Neural crest cell (in vitro differentiated cells): ENCODE measurements around the gene TCFL5. TPM values are rescaled to one million over a fixed set of nuclear protein-coding genes. Genes with fewer than 3 reads are reported as not detected.
A peak's percentile ranks its signal among the peaks of the same experiment; 100 is the strongest.

ENCODE experiments used
- DNase-seq: peaks from one replicate; pipeline ENCODE4 v3.0.0; 2021; ENCODE audit warnings: low read depth, mixed read lengths, low spot score
- H3K27ac Mint-ChIP-seq: one replicate; pipeline ENCODE4 v1.8.0; 2021; ENCODE audit warnings: mild to moderate bottlenecking, mixed read lengths; ENCODE audit not compliant: unreplicated experiment
- H3K27me3 Mint-ChIP-seq: 2 replicates; pipeline ENCODE4 v1.8.0; 2021; ENCODE audit warnings: low read depth, mild to moderate bottlenecking, mixed read lengths
- H3K36me3 Mint-ChIP-seq: 2 replicates; pipeline ENCODE4 v1.8.0; 2021; ENCODE audit warnings: low read depth, mild to moderate bottlenecking, mixed read lengths
- H3K4me1 Mint-ChIP-seq: 2 replicates; pipeline ENCODE4 v1.8.0; 2021; ENCODE audit warnings: mixed read lengths
- H3K4me3 Mint-ChIP-seq: one replicate; pipeline ENCODE4 v1.8.0; 2021; ENCODE audit warnings: mild to moderate bottlenecking, mixed read lengths
- H3K9me3 Mint-ChIP-seq: 2 replicates; pipeline ENCODE4 v1.8.0; 2021; ENCODE audit warnings: mixed read lengths
- CTCF ChIP-seq: fragments of 200-600 bp; sonication (generic); conservative IDR thresholded peaks from 2 replicates; pipeline ENCODE4 v1.5.0; 2021; ENCODE audit warnings: antibody characterized with exemption, mild to moderate bottlenecking
- total RNA-seq: library from RNA; stranded (reverse); gene quantifications from 2 replicates; pipeline ENCODE4 v1.2.1, GENCODE V29; 2021

Gene TCFL5
- total RNA-seq, 1 donor from 2014 or later: 17.6 TPM

GRCh38 chr20:62822788-62823651, 38.6 kb downstream of the TCFL5 start:
- no peaks in the 10 kb centered on the region for H3K36me3 Mint-ChIP-seq
- TF ChIP-seq CTCF: peak; percentile 45
- no peaks in the 10 kb centered on the region for H3K9me3 Mint-ChIP-seq
- peak overlapping the region; percentile 38 for H3K4me3 Mint-ChIP-seq
- peaks cover 5% of the 10 kb centered on the region for H3K27me3 Mint-ChIP-seq
- peak overlapping the region; percentile 57 for H3K27ac Mint-ChIP-seq
- H3K4me1 Mint-ChIP-seq: peaks cover 11% of the 10 kb centered on the region
- DNase-seq: no peak

DNA sequence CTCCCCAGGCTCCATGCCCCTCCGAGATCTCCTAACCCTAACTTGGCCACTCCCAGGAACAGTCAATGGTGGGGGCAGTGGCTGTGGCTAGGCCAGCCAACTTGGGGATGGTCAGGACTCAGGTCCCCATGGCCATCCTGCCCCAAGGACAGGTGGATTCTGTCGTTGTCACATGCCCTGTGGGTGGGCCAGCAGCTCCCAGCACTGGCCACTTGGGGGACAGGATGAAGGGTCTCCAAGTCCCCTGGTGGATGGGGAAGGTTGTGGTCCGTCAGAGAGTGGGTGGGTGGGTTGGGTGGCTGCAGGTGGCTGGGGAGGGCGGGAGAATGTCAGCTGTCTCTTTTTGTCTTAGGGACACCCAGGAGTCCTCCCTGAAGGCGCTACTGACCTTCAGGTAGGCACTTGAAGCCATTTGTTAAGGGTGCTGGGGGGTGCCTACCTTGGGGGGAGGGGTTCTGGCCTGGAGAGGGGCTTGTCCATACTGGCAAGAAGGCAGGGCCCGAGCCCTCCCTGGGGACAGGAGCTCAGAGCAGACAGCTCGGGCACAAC, 39.3 kb downstream of the TCFL5 start:
- no peak overlapping the region for H3K4me3 Mint-ChIP-seq
- peaks cover 9% of the 10 kb centered on the region for H3K27me3 Mint-ChIP-seq
- no peaks in the 10 kb centered on the region for H3K36me3 Mint-ChIP-seq
- no peak for TF ChIP-seq CTCF
- H3K27ac Mint-ChIP-seq: no peak overlapping the region
- DNase-seq: no peak
- no peaks in the 10 kb centered on the region for H3K9me3 Mint-ChIP-seq
- H3K4me1 Mint-ChIP-seq: peaks cover 11% of the 10 kb centered on the region

- no peaks in the 10 kb centered on the region for H3K36me3 Mint-ChIP-seq
- no peak for TF ChIP-seq CTCF
- H3K27ac Mint-ChIP-seq: no peak overlapping the region
- H3K4me1 Mint-ChIP-seq: peaks cover 11% of the 10 kb centered on the region
- no peak for DNase-seq
- no peaks in the 10 kb centered on the region for H3K9me3 Mint-ChIP-seq
- peaks cover 9% of the 10 kb centered on the region for H3K27me3 Mint-ChIP-seq
- no peak overlapping the region for H3K4me3 Mint-ChIP-seq
Measured at GRCh38 chr20:62821726-62822210, 39.9 kb downstream of the TCFL5 start.

- Mint-ChIP-seq H3K27me3 (peaks cover 14% of the 10 kb centered on the region), H3K36me3 (no peaks in the 10 kb centered on the region), H3K4me3 (no peak overlapping the region), H3K27ac (no peak overlapping the region), H3K9me3 (no peaks in the 10 kb centered on the region), H3K4me1 (peaks cover 11% of the 10 kb centered on the region)
- TF ChIP-seq CTCF: no peak
- DNase-seq: no peak
Measured at GRCh38 chr20:62820962-62821725, 40.5 kb downstream of the TCFL5 start.

DNA sequence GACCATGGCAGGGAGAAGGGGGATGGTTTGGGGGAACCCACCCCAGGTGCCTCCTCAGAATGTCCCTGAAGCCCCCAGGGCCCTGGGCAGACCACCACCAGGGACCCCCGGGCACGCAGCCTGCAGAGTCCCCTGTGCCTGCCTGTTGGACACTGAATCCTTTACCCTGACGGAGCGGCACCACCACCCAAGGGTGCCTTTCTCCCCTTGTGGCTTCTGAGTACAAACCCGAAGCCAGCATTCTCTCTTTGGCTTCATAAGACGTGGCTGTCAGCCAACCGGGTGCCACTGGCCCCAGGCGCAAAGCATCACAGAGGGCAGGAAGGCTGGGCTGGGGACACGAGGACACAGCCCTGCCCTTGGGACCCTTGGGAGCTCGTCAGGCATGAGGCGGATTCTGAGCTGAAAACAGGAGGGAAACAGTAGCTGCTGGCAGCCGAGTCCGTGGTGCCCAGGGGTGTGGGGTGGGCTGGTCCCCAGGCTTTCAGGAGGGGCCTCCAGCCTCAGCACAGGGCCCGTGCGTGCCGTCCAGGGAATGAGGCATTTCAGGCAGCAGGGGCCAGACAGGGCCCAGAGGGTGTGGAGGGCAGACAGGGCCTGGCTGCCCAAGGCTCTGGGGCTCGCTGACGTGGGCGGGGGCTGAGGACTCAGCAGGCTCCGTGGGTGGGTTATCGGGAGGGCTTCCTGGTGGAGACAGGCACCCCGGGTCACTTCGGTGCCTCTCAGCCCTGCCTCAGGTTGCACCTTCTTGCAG, 41.2 kb downstream of the TCFL5 start:
- H3K9me3 Mint-ChIP-seq: no peaks in the 10 kb centered on the region
- no peak overlapping the region for H3K27ac Mint-ChIP-seq
- H3K27me3 Mint-ChIP-seq: peaks cover 21% of the 10 kb centered on the region
- no peak for TF ChIP-seq CTCF
- H3K4me3 Mint-ChIP-seq: no peak overlapping the region
- H3K4me1 Mint-ChIP-seq: peaks cover 17% of the 10 kb centered on the region
- DNase-seq: no peak
- H3K36me3 Mint-ChIP-seq: no peaks in the 10 kb centered on the region
